ENCODE measurements around the gene ULBP3.
"Not testable (repeated sequence)": the region's sequence is repeated elsewhere in the genome, so short reads cannot be mapped to it uniquely, and the experiment has no call there.

Gene ULBP3

GRCh38 chr6:150076196-150076893, 7.4 kb upstream of the ULBP3 start:
- no peak for DNase-seq

- no peak for DNase-seq
These were observed 6.1 kb upstream of the ULBP3 start for GRCh38 chr6:150075034-150075421.

- DNase-seq, result not testable (repeated sequence)
These were observed 5.6 kb upstream of the ULBP3 start for GRCh38 chr6:150074396-150075033.

- DNase-seq, result no peak
These were observed 3.3 kb upstream of the ULBP3 start for GRCh38 chr6:150072201-150072600.

GRCh38 chr6:150070236-150070818, 1.4 kb upstream of the ULBP3 start:
- DNase-seq, result no peak

- no peak for DNase-seq
These were observed 785 bp upstream of the ULBP3 start for GRCh38 chr6:150069706-150070105.

- DNase-seq, result no peak
These were observed 770 bp downstream of the ULBP3 start for GRCh38 chr6:150068151-150068550.

- no peak for DNase-seq
These were observed 3.8 kb downstream of the ULBP3 start for GRCh38 chr6:150065083-150065482.

GRCh38 chr6:150063640-150064039, 5.3 kb downstream of the ULBP3 start:
- no peak for DNase-seq

- not testable (repeated sequence) for DNase-seq
These were observed 8.9 kb downstream of the ULBP3 start for GRCh38 chr6:150059973-150060372.

- no peak for DNase-seq
These were observed 9.9 kb downstream of the ULBP3 start for GRCh38 chr6:150058986-150059385.

GRCh38 chr6:150058231-150058792, 10.6 kb downstream of the ULBP3 start:
- DNase-seq, result no peak

- DNase-seq, result no peak
These were observed 11.4 kb downstream of the ULBP3 start for GRCh38 chr6:150057501-150057951.

GRCh38 chr6:150056916-150057315, 12.0 kb downstream of the ULBP3 start:
- DNase-seq, result no peak

GRCh38 chr6:150056156-150056555, 12.8 kb downstream of the ULBP3 start:
- DNase-seq, result no peak

GRCh38 chr6:150055131-150055530, 13.8 kb downstream of the ULBP3 start:
- DNase-seq, result no peak

GRCh38 chr6:150053450-150053849, 15.5 kb downstream of the ULBP3 start:
- no peak for DNase-seq

GRCh38 chr6:150050846-150051245, 18.1 kb downstream of the ULBP3 start:
- DNase-seq, result no peak

GRCh38 chr6:150048099-150048498, 20.8 kb downstream of the ULBP3 start:
- no peak for DNase-seq

- no peak for DNase-seq
These were observed 22.0 kb downstream of the ULBP3 start for GRCh38 chr6:150046943-150047342.

GRCh38 chr6:150044621-150045145, 24.2 kb downstream of the ULBP3 start:
- no peak for DNase-seq

GRCh38 chr6:150043501-150044412, 25.2 kb downstream of the ULBP3 start:
- DNase-seq, result no peak
